CD1c-positive myeloid dendritic cell (primary cell): Measurements from ENCODE around the gene CHST11.

Experiments used
- DNase-seq: peaks from one replicate; pipeline ENCODE4 v3.0.0-alpha.2; 2016; ENCODE audit errors: extremely low spot score

Gene CHST11

DNA sequence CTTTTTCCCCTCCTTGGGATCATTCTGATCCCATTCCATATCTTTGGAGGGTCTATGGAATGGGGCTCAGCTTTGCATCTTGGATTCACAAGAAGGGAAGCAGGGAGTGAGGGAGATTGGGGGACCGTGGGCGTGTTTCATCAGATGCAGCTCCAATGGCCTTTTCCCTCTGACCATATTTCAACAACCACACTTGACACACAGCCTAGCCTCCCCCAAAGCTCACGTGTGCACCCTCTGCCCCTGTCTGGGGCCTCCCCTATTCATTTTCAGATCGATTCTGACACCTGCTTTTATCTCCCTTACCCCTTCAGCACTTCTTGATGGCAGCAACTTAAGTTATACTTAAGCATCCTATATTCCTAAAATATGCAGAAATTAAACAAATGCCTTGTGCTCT lies 126.6 kb downstream of the CHST11 start:
- DNase-seq, result no peak

DNA sequence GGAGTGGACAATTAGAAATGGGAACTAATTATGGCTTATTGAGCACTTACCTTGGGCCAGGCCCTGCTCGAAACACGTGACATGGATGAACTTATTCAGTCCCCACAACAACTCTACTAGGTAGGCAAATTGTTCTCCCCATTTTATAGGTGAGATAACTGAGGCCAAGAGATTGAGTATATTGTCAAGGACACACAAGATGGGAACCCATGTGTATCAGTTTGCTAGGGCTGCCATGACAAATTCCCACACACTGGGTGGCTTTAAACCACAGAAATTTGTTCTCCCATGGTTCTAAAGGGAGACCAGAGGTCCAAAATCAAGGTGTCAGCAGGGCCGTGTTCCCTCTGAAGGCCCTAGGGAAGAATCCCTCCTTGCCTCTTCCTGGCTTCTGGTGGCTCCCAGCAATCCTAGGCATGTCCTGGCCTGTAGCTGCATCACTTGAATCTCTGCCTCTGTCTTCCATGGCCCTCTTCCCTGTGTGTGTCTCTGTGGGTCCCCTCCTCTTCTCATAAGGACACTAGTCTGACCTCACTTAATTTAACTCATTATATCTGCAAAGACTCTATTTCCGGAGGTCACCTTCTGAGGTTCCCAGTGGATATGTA lies 128.8 kb downstream of the CHST11 start:
- DNase-seq, result no peak

DNA sequence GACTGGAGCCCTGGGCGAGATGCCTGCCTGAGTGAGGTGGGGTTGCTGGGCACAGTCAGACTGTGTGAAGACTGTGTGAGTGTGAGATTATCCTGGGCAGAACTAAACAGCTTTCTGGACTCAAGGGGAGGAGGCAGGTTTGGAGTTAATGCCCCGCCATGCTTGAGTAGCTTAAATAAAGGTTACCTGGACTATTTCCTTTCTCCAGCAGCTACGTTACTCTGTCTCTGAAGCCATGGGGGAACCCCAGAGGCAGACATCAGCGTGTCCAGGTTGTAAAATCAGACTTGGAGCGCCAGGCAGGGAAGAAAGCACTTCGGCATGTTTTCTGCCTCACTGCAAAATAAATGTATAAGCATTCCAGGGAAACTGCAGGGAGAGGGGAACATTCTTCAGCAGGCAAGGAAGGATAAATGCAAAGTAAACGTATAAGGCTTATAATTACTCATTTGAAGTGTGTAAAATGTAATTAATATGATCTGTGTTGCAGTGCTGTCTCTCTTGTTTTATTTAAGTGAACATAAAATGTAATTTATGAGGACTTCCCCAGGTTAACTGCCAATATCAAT lies 129.7 kb downstream of the CHST11 start:
- DNase-seq, result no peak

DNA sequence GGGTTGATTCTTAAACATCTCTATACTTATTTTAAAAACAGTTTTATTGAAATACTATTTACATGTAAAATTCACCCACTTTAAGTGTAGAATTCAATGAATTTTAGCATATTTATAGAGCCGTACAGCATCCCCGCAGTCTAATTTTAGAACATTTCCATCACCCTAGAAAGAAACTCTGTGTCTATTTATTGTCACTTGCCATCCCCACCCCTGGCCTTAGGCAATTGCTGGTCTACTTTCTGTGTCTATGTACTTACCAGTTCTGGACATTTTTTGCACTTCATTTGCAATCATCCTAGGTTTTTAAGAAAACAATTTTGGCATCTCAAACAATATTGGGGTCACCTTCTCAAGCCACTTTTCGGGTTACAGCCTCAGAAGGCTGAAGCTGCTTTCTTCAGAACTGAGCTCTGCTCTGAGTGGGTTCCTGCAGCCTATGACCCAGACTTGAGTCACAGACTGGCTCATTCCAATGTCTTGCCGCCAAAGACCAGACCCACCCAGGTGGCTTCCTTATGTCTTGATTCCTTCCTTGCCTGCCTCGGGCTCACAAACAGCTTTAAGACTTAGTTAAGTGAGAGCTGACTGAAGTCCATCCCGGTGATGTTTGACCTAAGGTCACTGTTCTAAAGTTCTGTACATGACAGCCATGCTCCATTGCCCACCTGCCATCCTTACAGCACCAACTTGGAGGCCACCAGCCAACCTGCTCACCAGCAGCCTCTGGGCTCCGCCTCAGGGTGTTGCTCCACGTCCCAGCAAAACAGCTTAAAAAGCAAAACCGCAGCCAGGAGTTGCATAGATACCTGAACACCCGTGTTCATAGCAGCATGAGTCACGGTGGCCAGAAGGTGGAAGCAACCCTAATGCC lies 131.5 kb downstream of the CHST11 start:
- DNase-seq, result no peak

DNA sequence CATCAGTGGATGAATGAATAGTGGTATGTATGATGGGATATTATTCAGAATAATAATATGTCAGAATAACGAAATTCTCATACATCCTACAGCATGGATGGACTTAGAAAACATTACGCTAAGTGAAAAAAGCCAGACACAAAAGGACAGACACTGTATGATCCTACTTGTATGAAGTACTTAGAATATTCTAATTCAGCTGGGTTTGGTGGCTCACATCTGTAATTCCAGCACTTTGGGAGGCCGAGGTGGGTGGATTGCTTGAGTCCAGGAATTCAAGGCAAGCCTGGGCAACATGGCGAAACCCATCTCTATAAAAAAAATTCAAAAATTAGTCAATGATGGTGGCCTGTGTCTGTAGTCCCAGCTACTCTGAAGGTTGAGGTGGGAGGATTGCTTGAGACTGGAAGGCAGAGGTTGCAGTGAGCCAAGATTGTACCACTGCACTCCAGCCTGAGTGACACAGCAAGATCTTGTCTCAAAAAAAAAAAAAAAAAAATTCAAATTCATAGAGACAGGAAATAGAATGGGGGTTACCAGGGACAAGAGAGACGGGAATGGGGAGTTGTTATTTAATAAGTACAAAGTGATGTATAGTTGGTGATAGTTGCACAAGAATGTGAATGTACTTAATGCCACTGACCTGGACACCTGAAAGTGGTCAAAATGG lies 132.3 kb downstream of the CHST11 start:
- no peak for DNase-seq

DNA sequence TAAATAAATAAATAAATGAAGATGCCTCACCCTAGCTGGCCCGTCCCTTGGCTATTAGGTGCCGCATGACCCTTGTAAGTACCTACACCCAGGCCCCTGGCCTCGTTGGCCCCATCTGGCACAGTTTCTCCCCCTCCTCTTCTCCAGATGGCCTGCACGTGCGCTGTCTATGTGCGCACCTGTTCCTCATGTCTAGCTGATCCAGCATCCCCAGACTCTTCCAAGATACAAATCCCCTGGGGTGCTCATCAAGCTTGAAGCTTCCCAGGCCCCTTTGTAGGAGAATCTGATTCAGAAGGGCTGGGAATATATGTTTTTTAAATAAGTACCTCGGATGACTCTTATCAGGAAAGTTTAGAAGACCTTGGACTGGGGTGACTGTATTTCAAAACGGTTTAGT lies 133.3 kb downstream of the CHST11 start:
- DNase-seq, result no peak

DNA sequence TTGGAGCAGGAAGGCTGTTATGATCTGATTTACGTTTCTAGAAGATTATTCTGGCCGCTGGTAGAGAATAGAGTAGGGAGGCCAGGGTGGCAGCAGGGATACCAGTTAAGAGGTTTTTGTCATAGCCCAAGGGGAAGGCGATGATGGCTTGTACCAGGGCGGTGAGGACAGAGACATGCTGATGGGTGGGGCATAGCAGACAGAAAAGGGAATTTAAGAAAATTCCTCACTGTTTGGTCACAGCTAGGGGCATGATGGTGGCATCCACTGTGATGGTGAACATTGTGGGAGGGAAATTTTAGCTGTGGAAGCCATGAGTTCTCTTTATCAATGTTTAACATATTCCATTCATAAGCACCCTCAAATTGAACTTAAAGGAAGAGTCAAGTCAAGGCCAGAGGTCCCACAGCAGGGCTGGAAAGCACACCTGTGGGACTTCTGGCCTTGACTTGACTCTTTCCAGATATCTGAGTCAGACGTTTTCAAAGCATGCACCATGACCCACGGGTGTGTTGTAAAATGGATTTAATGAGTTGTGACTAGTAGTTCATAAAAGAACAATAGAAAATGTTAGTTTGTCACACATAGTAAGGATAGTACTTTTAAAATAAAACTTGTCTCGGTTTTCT lies 134.6 kb downstream of the CHST11 start:
- no peak for DNase-seq

DNA sequence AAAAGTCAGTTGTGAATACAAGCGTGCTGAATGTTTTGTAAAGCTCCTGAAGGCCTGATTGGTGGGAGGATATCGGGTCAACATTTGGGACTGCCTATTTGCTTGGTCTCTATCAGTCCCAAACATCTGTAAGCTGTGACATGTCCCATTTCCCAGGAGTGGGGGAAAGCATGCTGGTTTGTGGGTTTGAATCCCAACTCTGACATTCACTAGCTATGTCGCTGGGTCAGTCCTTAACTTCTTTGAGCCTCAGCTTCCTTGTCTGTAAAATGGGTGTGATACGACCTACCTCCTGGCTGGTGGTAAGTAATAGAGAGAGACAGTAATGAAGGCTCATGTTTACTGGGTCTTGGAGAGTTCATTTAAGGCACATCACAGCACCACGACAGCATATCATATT lies 136.7 kb downstream of the CHST11 start:
- DNase-seq, result no peak

DNA sequence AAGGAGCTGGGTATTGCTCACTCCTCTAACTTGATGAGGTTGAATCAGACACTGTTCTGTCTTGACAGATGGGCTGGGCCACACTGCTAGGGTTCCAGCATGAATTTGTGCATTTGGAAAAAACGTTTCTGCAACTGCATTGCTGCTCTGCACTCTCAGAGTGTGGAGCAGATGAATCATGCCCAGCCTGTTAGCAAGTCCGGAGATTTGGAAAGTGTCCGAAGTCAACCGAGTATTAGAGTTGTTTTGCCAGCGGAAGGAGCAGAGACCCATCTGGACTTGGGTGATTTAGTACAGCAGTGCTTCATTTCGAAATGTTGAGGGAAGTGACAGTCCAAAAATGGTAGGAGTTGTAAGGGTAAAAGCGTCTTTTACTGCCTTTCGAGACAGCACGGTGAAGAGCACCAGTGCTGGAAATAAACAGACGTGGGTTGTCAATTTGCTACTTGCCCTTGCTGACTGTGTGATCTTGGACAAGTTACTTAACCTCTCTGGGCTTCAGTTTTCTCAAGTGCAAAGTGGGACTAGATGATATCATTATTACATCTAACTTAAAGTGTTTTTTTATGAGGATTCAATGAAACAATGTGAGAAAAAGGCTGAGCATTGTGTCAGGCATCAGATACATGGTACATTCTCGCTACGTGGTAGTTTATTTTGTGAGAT lies 139.5 kb downstream of the CHST11 start:
- no peak for DNase-seq

DNA sequence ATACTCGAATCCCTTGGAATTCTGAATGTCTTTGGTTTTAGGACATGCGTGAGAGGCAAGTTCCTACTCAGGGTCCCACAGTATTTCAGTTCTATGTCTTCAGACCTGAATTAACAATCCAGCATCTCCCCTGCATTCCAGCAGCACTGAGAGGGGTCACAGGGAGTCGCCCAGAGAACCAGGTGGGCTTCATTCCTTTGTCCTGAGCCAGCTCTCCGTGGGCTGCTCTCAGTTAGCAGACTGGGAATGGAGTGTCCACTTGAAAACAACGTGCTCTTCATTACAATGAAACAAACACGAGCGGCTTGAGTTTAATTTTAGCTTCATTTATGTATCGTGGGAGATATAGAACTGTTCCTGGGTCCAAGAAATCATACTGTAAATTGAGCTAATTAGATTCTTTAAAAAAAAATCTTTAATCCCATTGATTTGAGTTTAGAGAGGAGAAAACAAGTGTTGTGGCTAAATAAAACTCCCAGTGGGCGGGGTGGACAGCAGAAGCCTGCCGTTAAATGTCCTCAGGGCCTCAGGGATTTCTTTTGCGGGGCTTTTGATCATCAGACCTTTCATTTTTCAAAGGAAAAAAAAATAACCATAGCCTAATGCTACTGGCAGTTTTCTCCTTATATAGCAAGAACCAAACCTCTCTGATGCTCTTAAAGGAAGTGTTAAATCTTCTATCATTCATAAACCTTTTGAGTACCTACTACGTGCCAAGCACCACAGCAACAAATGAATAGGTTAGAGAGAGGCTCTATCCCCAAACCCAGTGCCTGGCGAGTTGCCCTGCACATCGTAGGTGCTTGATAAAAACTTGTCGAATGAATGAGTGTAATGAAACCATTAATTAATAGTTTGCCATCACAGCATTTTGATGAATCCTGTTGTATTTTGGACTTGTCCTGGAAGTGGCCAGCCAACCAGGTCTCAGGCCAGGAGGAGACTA lies 140.4 kb downstream of the CHST11 start:
- DNase-seq, result no peak

DNA sequence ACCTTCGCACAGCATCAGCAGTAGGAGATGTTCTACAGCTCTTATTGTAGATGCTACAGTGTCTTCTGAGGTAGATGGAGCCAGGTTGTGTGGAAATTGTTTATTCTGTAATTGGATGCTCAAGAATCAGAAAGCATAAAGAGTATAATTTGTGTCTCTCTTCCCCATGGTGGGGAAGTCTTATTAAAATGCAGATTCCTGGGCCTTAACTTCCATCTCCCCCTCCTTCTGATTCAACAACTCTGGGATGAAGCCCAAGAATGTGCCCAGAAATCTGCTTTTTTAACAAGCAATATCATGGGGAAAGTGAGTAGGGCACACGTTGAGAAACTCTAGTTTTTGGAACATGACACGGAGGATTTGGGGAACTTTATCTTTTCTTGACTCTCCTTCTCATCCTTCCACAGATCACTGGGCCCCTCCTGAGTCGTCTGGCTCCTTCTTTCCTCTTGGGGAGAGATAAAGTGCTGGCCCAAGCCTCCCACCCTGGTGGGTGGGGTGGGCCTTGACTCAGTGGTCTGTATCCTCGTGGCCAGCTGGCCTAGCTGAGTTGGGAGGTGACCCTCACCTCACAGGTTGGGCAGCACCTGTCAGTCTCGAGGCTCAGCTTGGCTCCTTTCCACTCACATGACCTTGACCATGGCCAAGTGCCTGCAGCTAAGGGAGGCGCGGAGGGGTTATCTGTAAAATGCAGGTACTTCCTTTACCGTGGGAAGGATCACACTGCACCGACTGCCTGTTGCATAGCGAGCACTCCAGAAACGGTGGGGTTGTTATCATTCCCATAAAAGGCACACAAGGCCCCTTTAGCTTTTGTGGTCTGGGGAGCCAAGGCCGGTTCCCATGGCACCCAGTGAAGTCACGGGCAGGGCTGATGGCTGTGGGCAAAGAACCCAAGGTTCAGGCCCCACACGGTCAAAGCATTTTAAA lies 141.9 kb downstream of the CHST11 start:
- DNase-seq, result no peak

DNA sequence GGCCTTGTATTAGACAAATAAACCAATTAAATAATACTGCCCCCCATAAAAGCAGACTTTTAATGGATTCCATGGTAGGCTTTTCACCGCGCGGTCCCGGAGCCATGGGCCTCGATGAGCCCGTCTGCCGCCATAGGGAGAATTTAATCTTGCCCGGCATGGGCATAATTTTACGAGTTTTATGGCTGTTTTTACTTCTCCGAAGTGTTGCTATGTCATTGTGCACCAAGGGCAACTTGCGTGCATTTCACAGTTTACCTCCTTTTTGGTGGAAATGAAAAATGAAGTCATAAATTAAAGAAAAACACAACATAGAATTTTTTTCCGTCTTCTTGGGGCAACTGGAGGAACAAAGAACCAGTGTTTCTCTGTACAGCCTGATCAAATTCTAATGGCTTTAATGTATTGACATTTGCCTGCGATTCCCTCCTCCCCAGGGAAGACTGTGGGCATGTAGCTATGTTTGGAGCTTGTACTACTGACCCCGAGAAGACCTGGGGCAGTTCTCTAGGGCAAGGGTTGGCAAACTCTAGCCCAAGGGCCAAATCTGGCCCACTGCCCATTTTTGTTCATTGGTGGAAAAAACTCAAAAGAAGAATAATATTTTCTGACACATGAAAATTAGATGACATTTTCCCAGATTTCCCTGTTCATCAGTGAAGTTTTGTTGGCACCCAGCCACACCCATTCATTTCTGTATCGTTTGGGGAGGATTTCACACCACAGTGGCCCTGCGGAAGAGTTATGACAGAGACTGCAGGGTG lies 142.7 kb downstream of the CHST11 start:
- no peak for DNase-seq

DNA sequence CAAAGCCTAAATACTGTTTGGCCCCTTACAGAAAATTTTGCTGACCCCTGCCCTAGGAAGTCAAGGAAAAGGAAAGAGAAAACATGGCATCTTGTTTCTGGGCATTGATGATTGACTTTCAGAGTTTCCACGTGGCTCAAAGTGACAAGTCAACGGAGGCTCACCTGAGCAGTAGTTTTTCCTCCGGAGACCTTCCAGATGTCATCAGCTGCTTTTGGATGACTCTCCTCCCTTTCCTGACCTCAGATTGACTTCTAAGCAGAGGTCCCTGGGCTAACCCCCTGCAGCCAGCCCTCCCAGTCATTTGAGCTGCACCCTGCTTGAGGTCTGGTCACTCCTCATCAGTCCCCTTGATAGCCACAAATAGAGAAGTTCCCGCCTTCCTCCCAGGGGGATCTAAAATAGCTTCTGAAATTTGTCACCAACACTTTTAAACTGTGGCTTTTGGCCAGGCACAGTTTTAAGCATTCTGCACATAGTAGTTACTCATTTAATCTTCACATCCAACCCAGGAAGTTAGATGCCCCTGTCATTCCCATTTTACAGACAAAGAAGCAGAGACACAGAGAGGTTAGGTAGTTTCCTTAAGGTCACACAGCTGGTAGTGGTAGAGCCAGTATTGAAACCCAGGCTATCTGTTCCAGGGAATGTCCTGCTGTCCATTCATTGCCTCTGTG lies 143.4 kb downstream of the CHST11 start:
- DNase-seq, result peak; percentile 55

DNA sequence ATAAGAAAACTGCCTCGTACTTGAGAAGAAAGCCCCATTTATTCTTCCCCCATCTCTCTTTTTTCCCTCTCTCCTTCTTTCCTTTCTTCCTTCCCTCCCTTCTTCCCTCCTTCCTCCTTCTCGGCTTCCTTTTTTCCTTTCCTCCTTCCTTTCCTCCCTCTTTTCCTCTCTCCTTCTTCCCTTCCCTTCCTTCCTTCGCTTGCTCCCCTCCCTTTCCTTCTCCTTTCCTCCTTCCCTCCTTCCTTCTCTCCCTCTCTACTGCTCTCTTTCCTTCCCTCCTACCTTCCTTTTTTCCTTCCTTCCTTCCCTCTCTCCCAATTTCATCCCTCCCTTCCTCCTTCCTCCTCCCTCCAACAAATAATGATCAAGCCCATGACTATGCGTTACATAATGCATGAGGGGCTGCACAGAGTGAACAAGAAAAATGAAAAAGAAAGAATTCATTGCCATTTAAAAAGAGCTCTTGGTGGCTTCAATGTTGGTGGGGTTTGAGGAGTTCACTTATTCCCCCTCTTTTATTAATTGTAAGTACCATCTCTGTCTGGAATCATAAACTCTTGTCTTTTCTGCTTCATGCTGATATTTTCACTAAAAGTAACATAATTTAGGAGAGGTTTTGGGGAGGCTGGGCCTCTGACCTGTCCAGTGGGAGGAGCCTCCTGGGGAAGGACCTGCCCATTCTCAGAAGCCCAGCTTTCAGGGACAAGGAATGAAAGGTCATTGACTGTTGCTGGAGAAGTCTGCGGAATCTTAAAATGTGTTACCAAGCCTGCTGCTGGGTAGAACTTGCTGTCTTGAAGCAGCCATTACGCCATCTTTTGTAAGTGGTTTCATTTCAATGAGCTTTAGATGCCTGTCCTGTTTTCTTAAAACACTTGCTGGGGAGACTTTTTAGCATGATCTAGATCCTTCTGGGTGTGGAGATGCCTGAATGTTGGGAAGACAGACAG lies 144.3 kb downstream of the CHST11 start:
- DNase-seq, result no peak

DNA sequence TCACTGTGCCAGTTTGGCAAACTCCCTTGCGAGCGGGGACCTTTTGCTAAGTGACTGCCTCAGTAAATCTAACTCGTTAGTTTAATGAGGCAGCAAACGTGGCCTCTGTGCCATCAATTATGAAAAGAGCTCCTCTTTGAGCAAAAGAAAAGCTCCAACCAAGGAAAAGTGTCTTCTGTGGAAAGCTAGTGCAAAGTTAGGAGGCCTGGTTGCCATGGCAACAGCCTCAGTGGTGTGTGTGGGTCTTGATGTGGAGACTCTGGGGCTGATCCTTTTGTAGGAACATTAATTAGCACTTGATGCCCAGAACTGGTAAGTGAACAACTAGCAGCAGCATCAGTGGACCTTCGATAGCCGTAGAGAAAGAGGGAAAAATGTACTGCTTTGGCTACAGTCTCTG lies 145.7 kb downstream of the CHST11 start:
- no peak for DNase-seq

DNA sequence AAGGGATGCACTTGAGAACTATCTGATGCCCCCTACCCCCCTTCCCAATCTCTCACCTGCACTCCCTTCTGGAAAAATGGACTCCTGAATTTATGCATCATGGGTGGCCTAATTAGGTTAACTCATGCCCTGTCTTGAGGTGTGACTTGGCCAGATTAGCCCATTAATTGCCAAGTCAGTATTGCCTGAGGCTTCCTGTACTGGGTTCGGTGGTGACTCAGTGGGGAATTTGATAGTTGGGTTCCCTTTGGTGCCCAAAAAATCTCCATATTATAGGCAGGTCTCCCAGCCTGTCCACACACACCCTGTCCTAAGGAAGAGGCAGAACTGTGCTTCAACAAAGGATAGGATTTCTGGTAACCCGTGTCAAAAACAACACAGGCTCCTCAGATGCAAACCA lies 146.1 kb downstream of the CHST11 start:
- no peak for DNase-seq

DNA sequence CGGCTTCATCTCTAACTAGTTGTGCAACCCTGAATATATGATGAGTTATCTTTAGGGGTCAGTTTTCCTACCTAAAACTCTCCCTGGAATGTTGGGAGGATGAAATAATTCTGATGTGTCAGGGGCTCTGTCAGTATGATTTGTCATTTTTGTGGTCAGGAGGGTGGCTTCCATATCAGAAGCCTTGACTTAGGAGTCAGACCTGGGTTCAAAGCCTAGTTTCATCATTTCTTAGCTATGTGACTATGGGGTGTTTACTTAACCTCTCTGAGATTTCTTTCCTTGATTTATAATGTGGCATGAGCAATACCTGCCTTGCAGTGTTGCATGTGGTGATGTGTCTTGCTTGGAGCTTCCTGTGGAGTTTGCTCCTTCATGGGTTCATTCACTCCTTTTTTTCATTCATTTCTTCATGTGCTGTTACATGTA lies 146.8 kb downstream of the CHST11 start:
- no peak for DNase-seq
